Endodermal cell (in vitro differentiated cells): ENCODE measurements around the gene ALDOA. TPM values are rescaled to one million over a fixed set of nuclear protein-coding genes. Genes with fewer than 3 reads are reported as not detected.

ENCODE experiments used
- DNase-seq: peaks from one replicate; pipeline ENCODE4 v3.0.0-alpha.2; 2017
- H3K27ac ChIP-seq: 2 replicates; pipeline ENCODE4 v1.5.1; 2013; ENCODE audit warnings: mild to moderate bottlenecking, low read depth, low read length, moderate library complexity
- H3K27me3 ChIP-seq: 2 replicates; pipeline ENCODE4 v1.6.1; 2013; ENCODE audit warnings: mild to moderate bottlenecking, low read length, moderate library complexity; ENCODE audit not compliant: insufficient read depth, control insufficient read depth, poor library complexity, severe bottlenecking
- H3K36me3 ChIP-seq: 2 replicates; pipeline ENCODE4 v1.7.0; 2013; ENCODE audit warnings: mild to moderate bottlenecking, low read length, moderate library complexity; ENCODE audit not compliant: control insufficient read depth, insufficient read depth
- H3K4me1 ChIP-seq: one replicate; pipeline ENCODE4 v1.7.0; 2013; ENCODE audit warnings: low read length; ENCODE audit not compliant: control insufficient read depth, insufficient read depth
- H3K4me3 ChIP-seq: 2 replicates; pipeline ENCODE4 v1.5.1; 2013; ENCODE audit warnings: mild to moderate bottlenecking, low read length, moderate library complexity
- H3K9ac ChIP-seq: 2 replicates; pipeline ENCODE4 v1.6.1; 2013; ENCODE audit warnings: mild to moderate bottlenecking, low read length, moderate library complexity; ENCODE audit not compliant: poor library complexity, severe bottlenecking; ENCODE audit errors: extremely low read depth
- H3K9me3 ChIP-seq: 2 replicates; pipeline ENCODE4 v1.6.1; 2013; ENCODE audit warnings: mild to moderate bottlenecking, low read length, moderate library complexity; ENCODE audit not compliant: control insufficient read depth
- H3K27ac Mint-ChIP-seq: 2 replicates; pipeline ENCODE4 v1.8.0; 2020; ENCODE audit warnings: mixed read lengths
- H3K27me3 Mint-ChIP-seq: 2 replicates; pipeline ENCODE4 v1.8.0; 2021; ENCODE audit warnings: mild to moderate bottlenecking, mixed read lengths; ENCODE audit not compliant: insufficient read depth
- H3K36me3 Mint-ChIP-seq: 2 replicates; pipeline ENCODE4 v1.8.0; 2020; ENCODE audit warnings: low read depth, mixed read lengths
- H3K4me1 Mint-ChIP-seq: 2 replicates; pipeline ENCODE4 v1.8.0; 2020; ENCODE audit warnings: mixed read lengths
- H3K4me3 Mint-ChIP-seq: 2 replicates; pipeline ENCODE4 v1.8.0; 2020; ENCODE audit warnings: mild to moderate bottlenecking, moderate library complexity, mixed read lengths
- H3K9me3 Mint-ChIP-seq: 2 replicates; pipeline ENCODE4 v1.8.0; 2020; ENCODE audit warnings: mild to moderate bottlenecking, mixed read lengths
- CTCF ChIP-seq: fragments of 200-600 bp; sonication (generic); conservative IDR thresholded peaks from 2 replicates; pipeline ENCODE4 v1.5.0; 2021; ENCODE audit warnings: antibody characterized with exemption, mild to moderate bottlenecking
- WGBS, 2 experiments: methylation state at CpG; one replicate each; pipeline versions ENCODE4 v1.1.5 to v1.1.7; 2013; ENCODE audit warnings: missing lambda C conversion rate in 2 of 2, mixed read lengths in 1 of 2; ENCODE audit not compliant: insufficient coverage in 1 of 2, insufficient read length in 1 of 2; 5-methylcytosine and 5-hydroxymethylcytosine counted together
- total RNA-seq, 2 donors: library from RNA; stranded (reverse); fragmentation: NEBNext Ultra II Directional in 1 of 2; extraction: Animal tissue kit (Norgen Biotek cat#: 25700) in 1 of 2; gene quantifications; 2 replicates in 1 of 2; 3 replicates in 1 of 2; pipeline ENCODE4 v1.2.1, GENCODE V29; 2021

ALDOA gene
- total RNA-seq, 2 donors from 2014 or later: 645 to 652 TPM

- Histone ChIP-seq H3K27ac (no peak overlapping the region), H3K9ac (no peak overlapping the region), H3K27me3 (no peaks in the 10 kb centered on the region), H3K4me3 (no peak overlapping the region), H3K9me3 (no peaks in the 10 kb centered on the region), H3K36me3 (no peaks in the 10 kb centered on the region), H3K4me1 (no peaks in the 10 kb centered on the region)
- no peak overlapping the region for H3K27ac Mint-ChIP-seq
- H3K4me3 Mint-ChIP-seq: no peak overlapping the region
- no peaks in the 10 kb centered on the region for H3K9me3 Mint-ChIP-seq
- H3K4me1 Mint-ChIP-seq: no peaks in the 10 kb centered on the region
- peaks cover 8% of the 10 kb centered on the region for H3K27me3 Mint-ChIP-seq
- WGBS, 2 experiments: 100% methylated on average over 1 of the region's 1 CpG; no CpG with 5 or more reads in 1 of the 2 experiments
- no peaks in the 10 kb centered on the region for H3K36me3 Mint-ChIP-seq
- DNase-seq: no peak
- TF ChIP-seq CTCF: no peak
Observed at GRCh38 chr16:30046588-30046987, 19.0 kb upstream of the ALDOA start.

- Mint-ChIP-seq H3K4me1 (peaks cover 4% of the 10 kb centered on the region), H3K27ac (no peak overlapping the region), H3K27me3 (peaks cover 14% of the 10 kb centered on the region), H3K4me3 (no peak overlapping the region), H3K9me3 (no peaks in the 10 kb centered on the region), H3K36me3 (no peaks in the 10 kb centered on the region)
- Histone ChIP-seq H3K36me3 (no peaks in the 10 kb centered on the region), H3K4me3 (no peak overlapping the region), H3K9me3 (no peaks in the 10 kb centered on the region), H3K27me3 (no peaks in the 10 kb centered on the region), H3K9ac (no peak overlapping the region), H3K4me1 (no peaks in the 10 kb centered on the region), H3K27ac (no peak overlapping the region)
- no peak for DNase-seq
- WGBS, 2 experiments: 96 to 98% methylated on average over 8 of the region's 8 CpGs
- TF ChIP-seq CTCF: no peak
Observed at GRCh38 chr16:30049871-30050270, 15.7 kb upstream of the ALDOA start.

- H3K9ac ChIP-seq: no peak overlapping the region
- peaks cover 3% of the 10 kb centered on the region for H3K36me3 ChIP-seq
- DNase-seq: peak; percentile 57
- TF ChIP-seq CTCF: no peak
- no peaks in the 10 kb centered on the region for H3K9me3 ChIP-seq
- H3K27ac ChIP-seq: no peak overlapping the region
- peaks cover 10% of the 10 kb centered on the region for H3K27me3 Mint-ChIP-seq
- WGBS, 2 experiments: 77 to 83% methylated on average over 3 of the region's 3 CpGs
- H3K4me3 Mint-ChIP-seq: peak overlapping the region; percentile 72
- H3K4me1 ChIP-seq: no peaks in the 10 kb centered on the region
- no peaks in the 10 kb centered on the region for H3K9me3 Mint-ChIP-seq
- H3K27ac Mint-ChIP-seq: peak overlapping the region; percentile 47
- no peak overlapping the region for H3K4me3 ChIP-seq
- H3K27me3 ChIP-seq: no peaks in the 10 kb centered on the region
- H3K36me3 Mint-ChIP-seq: no peaks in the 10 kb centered on the region
- peaks cover 4% of the 10 kb centered on the region for H3K4me1 Mint-ChIP-seq
Observed at GRCh38 chr16:30051518-30051917, 14.0 kb upstream of the ALDOA start.
